Brain microvascular endothelial cell (primary cell): ENCODE data around the gene LRP1B.

ENCODE experiments used
- DNase-seq: peaks from one replicate; pipeline ENCODE4 v3.0.0-alpha.2; 2020
- H3K27ac ChIP-seq: fragments of 250-450 bp; sonication (Bioruptor Pico); 2 replicates; pipeline ENCODE4 v1.5.1; 2020; ENCODE audit warnings: mild to moderate bottlenecking, moderate library complexity
- H3K27me3 ChIP-seq: fragments of 250-450 bp; sonication (Bioruptor Pico); replicated peaks from 2 replicates; pipeline ENCODE4 v1.5.1; 2020; ENCODE audit warnings: mild to moderate bottlenecking
- H3K36me3 ChIP-seq: fragments of 250-450 bp; sonication (Bioruptor Pico); replicated peaks from 2 replicates; pipeline ENCODE4 v1.5.1; 2020; ENCODE audit warnings: mild to moderate bottlenecking
- H3K4me3 ChIP-seq: 2 replicates; pipeline ENCODE4 v1.5.1; 2011; ENCODE audit warnings: low read depth, mild to moderate bottlenecking, control low read depth, low read length, moderate library complexity
- CTCF ChIP-seq: IDR thresholded peaks from 2 replicates; pipeline ENCODE4 v1.5.1; 2011; ENCODE audit warnings: low read depth, mild to moderate bottlenecking, moderate library complexity, low read length, control low read depth, inconsistent platforms; ENCODE audit errors: missing control alignments
- in situ Hi-C: cut with HindIII; loops from 2 replicates; pipeline ENCODE4 v1.10.0; 2017; ENCODE audit warnings: low sequenced_read_pairs, low pct_ligation_motif_present

The LRP1B gene

GRCh38 chr2:140595107-140595506, 1535.7 kb downstream of the LRP1B start:
- no peak overlapping the region for H3K27ac ChIP-seq
- DNase-seq: no peak
- H3K27me3 ChIP-seq: no peaks in the 10 kb centered on the region
- H3K4me3 ChIP-seq: no peak overlapping the region
- in situ Hi-C loops: no loop called here
- no peaks in the 10 kb centered on the region for H3K36me3 ChIP-seq
- TF ChIP-seq CTCF: no peak

- no peaks in the 10 kb centered on the region for H3K27me3 ChIP-seq
- in situ Hi-C loops: no loop called here
- no peak overlapping the region for H3K27ac ChIP-seq
- no peak for DNase-seq
- H3K36me3 ChIP-seq: no peaks in the 10 kb centered on the region
- TF ChIP-seq CTCF: no peak
- H3K4me3 ChIP-seq: no peak overlapping the region
These were observed 1537.7 kb downstream of the LRP1B start for GRCh38 chr2:140593132-140593531.

GRCh38 chr2:140589696-140590095, 1541.1 kb downstream of the LRP1B start:
- no peaks in the 10 kb centered on the region for H3K36me3 ChIP-seq
- in situ Hi-C loops: no loop called here
- H3K27ac ChIP-seq: no peak overlapping the region
- H3K27me3 ChIP-seq: no peaks in the 10 kb centered on the region
- DNase-seq: no peak
- H3K4me3 ChIP-seq: no peak overlapping the region
- TF ChIP-seq CTCF: no peak

GRCh38 chr2:140589273-140589672, 1541.5 kb downstream of the LRP1B start:
- Histone ChIP-seq H3K27ac (no peak overlapping the region), H3K36me3 (no peaks in the 10 kb centered on the region), H3K4me3 (no peak overlapping the region), H3K27me3 (no peaks in the 10 kb centered on the region)
- in situ Hi-C loops: no loop called here
- no peak for TF ChIP-seq CTCF
- DNase-seq: peak; percentile 19

- peak; percentile 14 for DNase-seq
- in situ Hi-C loops: no loop called here
- TF ChIP-seq CTCF: peak; percentile 70
These were observed 1544.4 kb downstream of the LRP1B start for GRCh38 chr2:140586379-140586778.

GRCh38 chr2:140585016-140585415, 1545.8 kb downstream of the LRP1B start:
- H3K27ac ChIP-seq: no peak overlapping the region
- in situ Hi-C loops: no loop called here
- H3K4me3 ChIP-seq: no peak overlapping the region
- TF ChIP-seq CTCF: no peak
- no peaks in the 10 kb centered on the region for H3K36me3 ChIP-seq
- no peak for DNase-seq
- no peaks in the 10 kb centered on the region for H3K27me3 ChIP-seq

More at GRCh38 chr2:140586379-140586778, 1544.4 kb downstream of the LRP1B start:
- Histone ChIP-seq H3K27ac (no peak overlapping the region), H3K27me3 (no peaks in the 10 kb centered on the region), H3K36me3 (no peaks in the 10 kb centered on the region), H3K4me3 (no peak overlapping the region)
